Activated gamma-delta T cell treated with anti-CD3 and anti-CD28 coated beads, Interleukin-2, amount 50 U/mL, for 16 hours (primary cell): ENCODE measurements around the gene ZRANB1.

ENCODE experiments used
- DNase-seq: peaks from one replicate; pipeline ENCODE4 v3.0.0-alpha.2; 2020; ENCODE audit warnings: low read depth

Gene ZRANB1

DNA sequence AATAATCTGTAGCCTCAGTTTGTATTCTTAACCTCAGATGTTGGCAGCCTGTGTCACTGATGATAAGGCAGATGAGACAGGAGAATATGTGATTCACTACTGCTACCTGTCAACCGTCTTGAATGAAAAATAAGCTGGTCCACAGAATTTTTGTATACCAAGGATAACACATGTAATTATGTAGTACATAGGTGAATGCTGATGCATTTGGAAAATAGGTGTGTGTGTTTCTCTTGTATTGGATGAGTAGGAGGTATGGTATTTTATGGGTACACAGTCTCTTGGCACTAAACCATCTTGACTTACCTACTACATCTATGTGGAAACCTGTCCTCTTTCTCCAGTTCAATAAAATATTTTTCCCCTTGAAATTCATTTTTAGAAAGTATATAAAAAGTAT lies 20.7 kb upstream of the ZRANB1 start:
- no peak for DNase-seq

DNA sequence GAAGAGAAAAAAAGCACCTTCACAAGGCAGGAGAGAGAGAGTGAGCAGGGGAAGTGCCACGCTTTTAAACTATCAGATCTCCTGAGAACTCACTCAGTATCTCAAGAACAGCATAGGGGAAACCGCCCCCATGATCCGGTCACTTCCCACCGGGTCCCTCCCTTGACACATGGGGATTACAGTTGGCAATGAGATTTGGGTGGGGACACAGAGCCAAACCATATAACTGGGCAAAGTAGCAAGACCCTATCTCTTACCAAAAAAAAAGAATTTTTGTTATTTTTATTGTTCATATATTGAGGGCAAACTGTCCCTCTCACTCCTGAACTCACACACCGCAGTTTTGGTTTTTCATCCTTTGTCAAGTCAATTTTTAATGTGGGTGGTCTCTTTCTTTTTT lies 18.2 kb upstream of the ZRANB1 start:
- DNase-seq, result no peak

DNA sequence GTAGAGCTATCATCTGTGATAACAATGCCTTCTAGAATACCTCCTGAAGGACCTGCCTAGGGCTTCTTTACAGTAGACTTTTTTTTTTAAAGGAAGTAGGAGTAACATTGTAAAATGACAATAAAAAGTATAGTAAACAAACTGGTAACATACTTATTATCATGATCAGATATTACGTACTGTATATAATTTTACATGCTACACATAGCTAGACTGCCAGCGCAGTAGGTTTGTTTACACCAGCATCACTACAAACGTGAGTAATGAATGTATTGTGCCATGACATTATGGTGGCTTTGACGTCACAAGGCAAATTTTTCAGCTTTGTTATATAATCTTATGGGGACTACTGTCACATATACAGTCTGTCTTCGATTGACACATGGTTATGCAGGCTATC lies 15.4 kb upstream of the ZRANB1 start:
- DNase-seq, result no peak

GRCh38 chr10:124928087-124928486 lies 13.8 kb upstream of the ZRANB1 start:
- no peak for DNase-seq

- no peak for DNase-seq
Observed at GRCh38 chr10:124928545-124928944, 13.4 kb upstream of the ZRANB1 start.

DNA sequence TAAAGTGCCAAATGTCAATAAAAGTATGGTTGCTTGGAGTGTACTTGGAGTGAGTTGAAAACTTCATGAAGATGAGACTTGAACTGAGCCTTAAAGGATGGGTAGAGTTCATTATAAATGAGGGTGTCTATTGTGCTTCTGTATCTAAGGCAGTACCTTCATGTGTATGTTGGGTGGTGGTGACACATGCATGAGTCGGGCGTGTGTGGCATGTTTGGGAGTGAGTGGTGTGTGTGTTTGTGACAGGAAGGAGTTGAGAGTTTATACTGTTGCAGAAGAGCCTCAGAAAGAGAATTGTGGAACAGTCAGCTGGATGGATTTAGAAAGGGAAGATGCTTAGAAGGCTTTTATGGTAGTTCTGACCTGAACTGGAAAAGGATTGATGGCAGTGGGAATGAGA lies 6.0 kb upstream of the ZRANB1 start:
- DNase-seq, result no peak

DNA sequence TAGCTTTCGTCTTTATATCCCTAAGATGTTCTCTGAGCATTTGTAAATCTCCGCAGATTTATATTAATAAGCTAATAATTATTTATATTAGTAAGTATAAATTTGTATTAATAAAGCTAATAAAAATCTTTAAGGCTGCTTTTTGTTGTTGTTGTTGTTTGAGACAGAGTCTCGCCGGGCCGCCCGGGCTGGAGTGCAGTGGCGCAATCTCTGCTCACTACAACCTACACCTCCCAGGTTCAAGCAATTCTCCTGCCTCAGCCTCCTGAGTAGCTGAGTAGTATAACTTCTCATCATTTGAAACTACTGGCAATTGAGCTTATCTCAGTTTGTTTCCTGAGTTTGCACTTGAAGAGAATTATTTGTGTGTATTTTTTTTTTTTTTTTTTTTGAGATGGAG lies 5.1 kb upstream of the ZRANB1 start:
- DNase-seq, result no peak

DNA sequence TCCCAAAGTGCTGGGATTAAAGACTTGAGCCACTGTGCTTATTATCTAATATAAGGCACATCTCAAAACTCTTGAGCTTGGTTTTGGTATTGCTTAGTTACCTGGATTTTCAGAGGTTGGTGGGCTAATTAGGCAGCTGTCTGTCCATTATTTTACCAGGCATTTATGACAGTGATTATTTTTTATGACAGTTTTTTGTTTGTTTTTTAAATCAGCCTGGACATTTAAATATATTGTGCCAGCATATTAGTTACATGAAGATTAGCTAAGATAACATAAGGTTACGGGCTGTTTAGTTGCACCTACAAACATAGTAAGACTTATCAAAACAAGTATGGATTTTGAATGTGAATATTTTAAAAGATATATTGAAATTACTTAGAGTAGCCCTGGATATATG lies 2.6 kb upstream of the ZRANB1 start:
- DNase-seq, result no peak

GRCh38 chr10:124942317-124943169 lies 620 bp downstream of the ZRANB1 start:
- no peak for DNase-seq

- no peak for DNase-seq
Observed at GRCh38 chr10:124943301-124944092, 1.6 kb downstream of the ZRANB1 start.

DNA sequence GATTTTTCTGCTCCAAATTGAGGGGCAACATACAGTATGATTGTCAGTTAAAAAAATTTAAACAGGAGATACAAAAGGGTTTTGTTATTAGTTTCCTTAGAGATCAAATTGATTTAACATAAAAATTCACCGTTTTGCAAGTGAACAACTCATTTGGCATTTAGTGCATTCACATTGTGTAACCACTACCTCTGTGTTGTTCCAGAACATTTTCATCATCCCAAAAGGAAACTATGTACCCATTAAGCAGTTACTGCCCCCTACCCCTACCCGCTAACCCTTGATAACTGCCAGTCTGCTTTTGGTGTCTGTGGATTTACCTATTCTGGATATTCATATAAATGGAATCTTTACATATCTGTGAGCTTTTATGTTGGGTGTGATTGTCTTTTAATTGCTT lies 3.1 kb downstream of the ZRANB1 start:
- DNase-seq, result no peak

GRCh38 chr10:124946945-124947344 lies 5.0 kb downstream of the ZRANB1 start:
- no peak for DNase-seq

DNA sequence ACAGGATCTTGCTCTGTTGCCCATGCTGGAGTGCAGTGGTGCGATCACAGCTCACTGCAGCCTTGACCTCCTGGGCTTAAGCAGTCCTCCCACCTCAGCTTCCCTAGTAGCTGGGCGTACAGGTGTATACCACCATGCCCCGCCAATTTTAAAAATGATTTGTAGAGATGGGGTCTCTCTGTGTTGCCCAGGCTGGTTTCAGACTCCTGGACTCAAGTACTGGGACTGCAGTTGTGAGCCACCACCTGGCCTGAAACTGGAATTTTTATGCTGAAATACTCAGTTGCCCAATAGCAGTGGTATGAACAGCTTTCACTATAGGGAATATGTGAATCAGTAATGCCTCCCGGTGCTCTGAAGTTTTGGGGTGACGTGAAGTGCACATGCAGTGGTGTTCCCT lies 7.6 kb downstream of the ZRANB1 start:
- DNase-seq, result no peak

DNA sequence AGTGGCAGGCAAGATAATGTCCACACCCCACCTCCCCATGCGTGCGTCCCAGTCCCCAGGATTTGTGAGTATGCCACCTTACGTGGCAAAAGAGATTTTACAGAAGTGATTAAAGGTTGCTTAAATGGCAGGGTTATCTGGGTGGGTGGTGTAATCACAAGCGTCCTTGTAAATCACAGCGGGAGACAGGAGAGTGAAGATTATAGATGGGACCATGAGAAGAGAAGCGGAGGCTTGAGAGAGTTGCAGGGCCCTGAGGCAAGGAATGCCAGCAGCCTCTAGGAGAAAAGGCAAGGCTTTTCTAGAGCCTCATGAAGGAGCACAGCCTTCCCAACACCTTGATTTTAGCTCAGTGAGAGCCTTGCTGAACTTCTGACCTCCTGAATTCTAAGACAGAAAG lies 10.2 kb downstream of the ZRANB1 start:
- no peak for DNase-seq

- no peak for DNase-seq
Observed at GRCh38 chr10:124953421-124953820, 11.5 kb downstream of the ZRANB1 start.

DNA sequence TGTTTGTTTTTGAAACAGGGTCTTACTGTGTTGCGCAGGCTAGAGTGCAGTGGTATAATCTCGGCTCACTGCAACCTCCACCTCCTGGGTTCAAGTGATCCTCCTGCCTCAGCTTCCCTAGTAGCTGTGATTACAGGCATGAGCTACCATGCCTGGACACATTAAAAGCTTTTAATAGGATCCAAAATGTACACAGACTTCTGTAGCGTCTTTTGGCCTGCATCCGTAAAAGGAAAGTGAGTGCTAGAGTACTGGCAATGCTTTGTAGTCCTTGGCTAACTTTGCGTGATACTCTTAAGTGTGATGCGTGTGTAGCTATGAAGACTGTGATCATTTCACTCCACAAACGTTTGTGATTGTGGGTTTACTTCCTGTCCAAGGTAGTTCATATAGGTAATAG lies 13.3 kb downstream of the ZRANB1 start:
- no peak for DNase-seq

GRCh38 chr10:124955868-124956267 lies 13.9 kb downstream of the ZRANB1 start:
- no peak for DNase-seq

- no peak for DNase-seq
Observed at GRCh38 chr10:124956764-124957163, 14.8 kb downstream of the ZRANB1 start.

DNA sequence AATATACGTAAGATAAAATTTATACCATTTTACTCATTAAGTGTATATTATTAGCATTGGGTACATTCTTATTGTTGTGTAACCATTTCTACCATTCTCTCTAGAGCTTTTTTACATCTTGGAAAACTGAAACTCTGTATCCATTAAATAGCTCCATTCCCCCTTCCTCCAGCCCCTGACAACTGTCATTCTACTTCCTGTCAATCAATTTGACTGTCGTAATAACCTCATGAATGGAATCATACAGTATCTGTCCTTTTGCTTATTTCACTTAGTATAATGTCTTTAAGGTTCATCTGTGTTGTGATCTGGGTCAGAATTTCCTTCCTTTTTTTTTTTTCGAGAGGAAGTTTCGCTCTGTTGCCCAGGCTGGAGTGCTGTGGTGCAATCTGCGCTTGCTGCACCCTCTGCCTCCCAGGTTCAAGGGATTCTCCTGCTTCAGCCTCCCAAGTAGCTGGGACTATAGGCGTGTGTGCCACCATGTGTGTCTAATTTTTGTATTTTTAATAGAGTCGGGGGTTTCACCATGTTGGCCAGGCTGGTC lies 15.6 kb downstream of the ZRANB1 start:
- DNase-seq, result no peak

- no peak for DNase-seq
Observed at GRCh38 chr10:124959564-124959963, 17.6 kb downstream of the ZRANB1 start.

DNA sequence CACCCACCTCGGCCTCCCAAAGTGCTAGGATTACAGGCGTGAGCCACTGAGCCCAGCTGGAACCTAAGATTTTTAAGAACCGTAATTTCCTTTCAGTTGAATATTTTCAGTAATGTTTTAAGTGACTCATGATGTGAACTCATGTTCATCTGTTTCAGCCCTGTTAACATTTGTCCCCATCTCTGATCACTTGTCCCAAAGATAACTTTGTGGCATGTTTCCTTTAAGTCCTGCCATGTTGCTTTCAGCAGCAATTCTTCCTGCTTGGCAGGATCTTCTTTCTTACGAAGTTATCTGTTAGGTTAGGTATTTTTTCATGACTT lies 19.3 kb downstream of the ZRANB1 start:
- DNase-seq, result no peak

DNA sequence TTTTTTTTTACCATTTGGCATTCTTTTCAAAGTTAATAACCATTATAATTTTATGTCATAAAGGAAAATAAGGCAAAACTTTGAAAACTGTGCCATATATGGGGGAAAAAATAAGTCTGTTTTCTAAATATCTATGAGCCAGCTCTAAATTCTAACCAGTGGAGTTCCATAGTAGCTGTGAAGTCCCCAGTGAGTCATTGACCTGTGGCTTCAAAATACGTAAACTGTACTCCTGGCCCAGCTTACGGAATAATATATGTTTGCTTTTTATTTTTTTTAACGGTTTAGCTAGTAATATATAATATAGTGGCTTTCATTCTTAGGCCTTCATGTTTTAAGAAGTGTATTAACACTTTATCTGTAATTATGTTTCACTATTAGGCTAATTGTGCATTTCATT lies 20.5 kb downstream of the ZRANB1 start:
- no peak for DNase-seq
